ENCODE data around the gene ZNF236. TPM values are rescaled to one million over a fixed set of nuclear protein-coding genes. Genes with fewer than 3 reads are reported as not detected.
"Not testable (repeated sequence)": the region's sequence is repeated elsewhere in the genome, so short reads cannot be mapped to it uniquely, and the experiment has no call there.

The ZNF236 gene
- polyA plus RNA-seq (ENCODE audit: insufficient read length) = 11.8 TPM
- long read RNA-seq, donor 1, partial matches to known transcripts = 7 of 8 reads
- long read RNA-seq, donor 1, other reads (novel, unspliced or antisense) = 0 of 8 reads
- long read RNA-seq, donor 2 = 0 reads
- long read RNA-seq, donor 3 = 0 reads
- long read RNA-seq, donor 4 = 0 reads
- long read RNA-seq, donor 5 = 0 reads
- long read RNA-seq, donor 6, partial matches to known transcripts = 0 of 2 reads
- long read RNA-seq, donor 6, other reads (novel, unspliced or antisense) = 0 of 2 reads
- long read RNA-seq, donor 7 = 0 reads
- long read RNA-seq, donor 8 = 0 reads

DNA sequence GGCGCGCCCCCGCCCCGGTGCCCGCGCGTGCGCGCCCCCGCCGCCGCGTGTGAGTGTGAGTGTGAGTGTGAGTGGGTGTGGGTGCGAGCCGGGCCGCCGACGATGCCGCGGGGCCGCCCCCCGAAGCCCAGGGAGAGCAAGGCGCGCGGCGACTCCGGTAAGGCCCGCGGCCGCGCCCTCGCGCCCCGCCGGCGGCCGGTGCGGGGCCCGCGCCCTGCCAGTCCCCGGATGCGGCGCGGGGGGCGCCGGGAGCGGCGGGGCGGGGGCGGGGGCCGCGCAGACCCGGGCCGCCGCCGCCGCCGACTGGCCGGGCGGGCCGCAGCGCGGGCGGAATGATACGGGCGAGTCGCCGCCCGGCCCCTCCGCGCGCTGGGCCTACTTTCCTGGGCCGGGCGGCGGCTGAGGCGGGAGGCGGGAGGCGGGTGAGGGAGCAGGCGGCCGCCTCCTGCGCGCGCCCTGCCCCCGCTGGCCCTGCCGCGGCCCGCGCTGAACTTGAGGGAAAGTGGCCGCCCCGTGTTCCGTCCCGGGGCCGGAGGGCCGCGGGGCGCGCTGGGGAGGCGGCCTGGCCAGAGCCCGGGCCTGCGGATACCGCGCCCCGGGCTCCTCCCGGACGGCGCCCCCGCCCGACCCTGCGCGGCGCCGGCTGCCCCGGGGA, at the start of gene ZNF236:
Gene ZNF236, plus strand, starts transcription at position 52 of the 655 bp plus-strand sequence. Its CDS starts 51 bp downstream, at position 103.
- DNase-seq = no peak

DNA sequence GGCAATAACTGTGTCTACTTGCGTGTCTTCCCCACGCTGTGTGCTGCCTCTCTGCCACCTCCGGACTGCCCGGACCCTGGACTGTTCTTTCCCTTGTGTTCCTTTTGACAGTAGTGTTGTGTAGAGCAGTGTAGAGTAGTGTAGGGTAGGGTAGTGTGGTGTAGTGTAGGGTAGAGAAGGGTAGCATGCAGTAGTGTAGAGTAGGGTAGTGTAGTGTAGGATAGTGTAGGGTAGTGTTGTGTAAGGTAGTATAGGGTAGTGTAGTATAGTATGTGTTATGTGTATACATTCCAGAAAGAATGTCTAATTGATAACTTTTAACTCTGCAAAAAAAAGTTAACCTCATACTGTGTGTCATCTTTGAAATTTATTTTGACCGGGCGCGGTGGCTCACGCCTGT, 49.7 kb upstream of the ZNF236 start:
- no peak for DNase-seq

DNA sequence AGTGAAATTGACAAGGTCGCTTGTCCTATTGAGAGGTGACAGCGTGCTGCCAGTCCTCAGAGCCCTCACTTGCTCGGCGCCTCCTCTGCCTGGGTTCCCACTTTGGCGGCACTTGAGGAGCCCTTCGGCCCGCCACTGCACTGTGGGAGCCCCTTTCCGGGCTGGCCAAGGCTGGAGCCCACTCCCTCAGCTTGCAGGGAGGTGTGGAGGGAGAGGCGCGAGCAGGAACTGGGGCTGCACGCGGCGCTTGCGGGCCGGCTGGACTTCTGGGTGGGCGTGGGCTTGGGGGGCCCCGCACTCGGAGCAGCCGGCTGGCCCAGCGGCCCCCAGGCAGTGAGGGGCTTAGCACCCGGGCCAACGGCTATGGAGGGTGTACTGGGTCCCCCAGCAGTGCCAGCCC, 45.3 kb upstream of the ZNF236 start:
- DNase-seq = not testable (repeated sequence)

DNA sequence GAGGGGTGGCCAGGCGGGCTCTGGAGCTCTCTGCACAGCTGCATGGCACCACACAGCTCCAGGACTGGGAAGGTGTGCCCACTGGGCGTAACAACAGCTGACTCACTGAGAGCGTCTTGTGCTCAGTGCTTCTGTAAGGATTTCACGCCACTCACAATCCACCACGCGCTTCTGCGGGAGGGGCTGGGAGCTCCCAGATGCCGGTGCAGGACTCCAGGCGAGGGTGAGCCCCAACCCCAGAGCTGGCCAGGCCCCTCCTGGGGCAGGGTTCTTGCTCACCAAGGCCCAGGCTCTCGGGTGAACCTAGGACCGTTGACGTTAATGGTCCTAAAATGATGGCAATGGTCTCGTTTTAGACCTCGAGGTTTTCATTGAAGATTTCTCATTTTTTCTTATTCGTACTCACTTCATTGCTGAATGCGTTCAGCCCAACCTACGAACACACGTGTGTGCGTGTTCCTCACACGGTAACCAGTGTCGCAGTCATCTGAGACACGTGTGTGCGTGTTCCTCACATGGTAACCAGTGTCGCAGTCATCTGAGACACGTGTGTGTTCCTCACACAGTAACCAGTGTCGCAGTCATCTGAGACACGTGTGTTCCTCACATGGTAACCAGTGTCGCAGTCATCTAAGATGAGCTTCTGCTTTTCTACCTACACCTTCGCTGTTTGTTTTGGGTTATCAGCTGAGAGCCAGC, 38.4 kb upstream of the ZNF236 start:
- DNase-seq = no peak

DNA sequence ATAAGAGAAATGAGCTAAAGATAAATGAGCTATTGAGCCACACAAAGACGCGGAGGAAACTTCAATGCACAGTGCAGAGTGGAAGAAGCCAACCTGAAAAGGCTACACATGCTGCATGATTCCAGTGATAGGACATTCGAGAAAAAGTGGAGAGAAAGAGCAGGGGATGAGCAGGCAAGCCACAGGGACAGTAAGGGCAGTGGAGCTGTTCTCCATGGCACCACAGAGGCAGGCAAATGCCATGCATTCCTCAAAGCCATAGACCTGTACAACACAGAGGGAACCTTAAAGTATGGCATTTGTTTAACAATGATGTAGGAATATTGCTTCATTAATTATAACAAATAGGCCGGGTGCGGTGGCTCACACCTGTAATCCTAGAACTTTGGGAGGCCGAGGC, 36.5 kb upstream of the ZNF236 start:
- DNase-seq = no peak

DNA sequence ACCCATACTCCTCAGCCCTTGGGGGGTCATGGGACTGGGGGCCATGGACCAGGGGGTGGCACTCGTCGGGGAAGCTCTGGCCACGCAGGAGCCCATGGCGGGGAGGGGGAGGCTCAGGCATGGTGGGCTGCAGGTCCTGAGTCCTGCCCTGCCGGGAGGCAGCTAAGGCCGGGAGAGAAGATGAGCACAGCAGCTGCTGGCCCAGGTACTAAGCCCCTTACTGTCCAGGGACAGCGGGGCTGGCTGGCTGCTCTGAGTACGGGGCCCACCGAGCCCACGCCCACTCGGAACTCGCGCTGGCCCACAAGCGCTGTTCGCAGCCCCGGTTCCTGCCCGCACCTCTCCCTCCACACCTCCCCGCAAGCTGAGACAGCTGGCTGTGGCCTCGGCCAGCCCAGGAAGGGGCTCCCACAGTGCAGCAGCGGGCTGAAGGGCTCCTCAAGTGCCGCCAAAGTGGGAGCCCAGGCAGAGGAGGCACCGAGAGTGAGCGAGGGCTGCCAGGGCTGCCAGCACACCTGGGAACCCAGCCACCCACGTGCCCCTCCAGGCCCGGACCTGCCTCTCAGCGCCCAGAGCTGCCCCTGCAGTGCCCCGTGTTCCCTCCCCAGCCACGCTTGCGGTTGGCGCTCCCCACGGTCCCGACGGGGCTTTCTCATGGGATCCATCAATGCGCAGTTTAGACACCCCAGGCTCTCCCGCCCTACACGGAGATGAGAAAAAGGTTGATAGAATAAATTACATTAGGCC, 33.6 kb upstream of the ZNF236 start:
- DNase-seq = no peak

DNA sequence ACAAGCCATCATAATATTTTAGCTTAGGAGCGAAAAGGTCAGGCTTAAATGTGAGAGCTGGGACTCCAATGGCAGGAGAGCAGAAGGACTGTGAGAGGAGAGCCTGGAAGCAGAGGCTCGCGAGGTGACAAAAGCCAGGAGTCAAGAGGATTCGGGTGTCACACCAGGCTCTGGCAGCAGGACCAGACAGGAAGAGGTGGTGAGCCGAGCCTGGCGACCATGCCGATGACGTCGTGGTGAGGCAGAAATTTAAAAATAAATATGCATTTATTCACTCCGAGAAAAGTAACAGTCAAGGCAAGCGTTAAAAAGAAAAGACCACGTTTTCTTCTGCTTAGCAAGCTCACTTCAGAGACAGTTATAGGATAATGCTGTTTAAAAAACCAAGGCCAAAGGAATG, 31.3 kb upstream of the ZNF236 start:
- no peak for DNase-seq

DNA sequence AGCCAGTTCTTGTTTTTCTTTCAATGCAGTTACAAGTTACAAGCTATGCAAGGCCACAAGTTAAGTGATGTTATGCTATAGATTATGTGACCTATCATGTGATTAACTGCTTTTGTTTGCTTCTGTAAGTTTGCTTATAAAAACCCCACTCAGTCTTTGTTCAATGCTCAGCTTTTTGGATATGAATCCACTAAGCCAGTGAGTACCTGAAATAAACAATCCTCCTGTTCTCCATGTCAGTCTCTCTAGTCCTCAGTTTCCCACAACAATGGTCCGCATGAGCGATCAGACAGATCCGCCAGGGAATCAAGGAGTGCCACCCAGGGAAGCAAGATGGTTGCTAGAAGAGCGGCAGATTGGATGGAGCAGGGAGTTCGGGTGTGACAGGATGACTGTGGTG, 30.7 kb upstream of the ZNF236 start:
- DNase-seq = no peak

DNA sequence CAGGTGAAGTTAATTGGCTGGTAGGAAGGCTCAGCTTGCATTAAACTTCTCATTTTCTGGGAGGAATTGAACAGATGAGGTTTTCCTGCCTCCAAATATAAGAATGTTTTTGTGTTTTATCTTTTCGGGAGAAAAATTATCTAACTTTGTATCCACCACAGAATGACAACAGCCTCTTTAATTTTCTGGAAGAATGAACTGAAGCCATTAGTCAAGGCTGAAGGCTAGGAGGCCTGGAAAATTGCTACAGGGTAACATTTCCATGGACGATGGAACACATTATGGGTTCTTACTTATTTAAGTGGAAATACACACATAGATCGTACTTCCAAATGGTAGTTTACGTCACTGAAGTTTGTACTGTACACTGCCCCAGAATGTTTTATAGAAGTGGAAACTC, 28.0 kb upstream of the ZNF236 start:
- no peak for DNase-seq

DNA sequence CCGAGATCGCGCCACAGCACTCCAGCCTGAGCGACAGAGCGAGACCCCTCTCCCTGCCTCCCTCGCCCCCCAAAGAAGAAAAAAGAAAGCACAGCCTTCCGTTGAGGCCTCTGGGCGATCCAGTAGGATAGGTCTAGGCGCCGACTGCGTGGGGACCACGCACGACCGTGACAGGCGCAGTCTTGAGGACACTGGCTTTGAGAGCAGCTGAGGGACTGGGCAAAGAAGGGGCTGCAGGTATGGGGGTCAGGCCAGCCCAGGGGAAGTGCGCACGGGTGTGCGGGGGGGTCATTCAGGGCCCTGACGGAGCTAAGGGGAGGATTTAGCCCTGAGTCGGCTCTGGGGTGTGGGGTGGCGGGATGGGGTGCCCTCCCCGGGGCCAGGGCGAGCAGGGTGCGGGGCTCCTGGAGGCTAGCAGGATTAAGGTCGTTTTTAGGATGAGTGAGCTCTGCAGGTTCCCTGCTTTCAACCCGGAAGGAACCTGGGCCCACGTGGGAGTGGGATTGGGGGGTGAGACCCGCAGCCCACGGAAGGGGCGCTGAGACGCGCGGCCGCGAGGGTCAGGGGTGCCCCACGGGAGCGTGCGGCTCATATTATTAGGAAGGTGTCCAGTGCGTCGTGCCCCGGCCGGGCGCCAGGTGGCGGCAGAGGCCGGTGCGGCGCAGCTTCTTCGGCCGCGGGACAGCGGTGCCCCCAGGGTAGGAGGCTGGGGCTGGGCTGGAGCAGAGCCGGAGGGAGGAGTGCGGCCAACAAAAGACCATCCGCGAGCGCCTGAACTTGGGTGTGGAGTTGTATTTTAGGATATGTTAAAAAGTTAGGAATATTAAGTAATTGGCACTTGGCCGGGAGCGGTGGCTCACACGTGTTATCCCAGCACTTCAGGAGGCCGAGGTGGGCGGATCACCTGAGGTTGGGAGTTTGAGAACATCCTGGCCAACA, 20.5 kb upstream of the ZNF236 start:
- DNase-seq = no peak

DNA sequence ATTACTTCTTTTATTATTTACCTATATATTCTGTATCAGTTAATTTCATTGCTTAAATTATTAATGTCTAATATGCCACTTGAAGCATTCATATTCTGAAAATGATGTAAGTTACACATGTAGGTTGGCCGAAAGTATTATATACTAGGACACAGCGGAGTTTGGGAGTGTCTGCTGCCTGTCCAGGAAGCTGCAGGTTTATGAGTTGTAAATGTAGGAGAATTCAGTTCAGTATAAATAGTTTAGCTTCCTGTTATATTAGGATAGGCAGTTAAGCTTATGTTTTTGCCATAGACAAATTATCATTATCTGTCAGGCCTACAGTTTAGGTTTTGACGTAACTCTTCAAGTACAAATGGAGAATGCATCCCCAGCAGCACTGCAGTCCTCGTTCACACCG, 18.9 kb upstream of the ZNF236 start:
- no peak for DNase-seq

DNA sequence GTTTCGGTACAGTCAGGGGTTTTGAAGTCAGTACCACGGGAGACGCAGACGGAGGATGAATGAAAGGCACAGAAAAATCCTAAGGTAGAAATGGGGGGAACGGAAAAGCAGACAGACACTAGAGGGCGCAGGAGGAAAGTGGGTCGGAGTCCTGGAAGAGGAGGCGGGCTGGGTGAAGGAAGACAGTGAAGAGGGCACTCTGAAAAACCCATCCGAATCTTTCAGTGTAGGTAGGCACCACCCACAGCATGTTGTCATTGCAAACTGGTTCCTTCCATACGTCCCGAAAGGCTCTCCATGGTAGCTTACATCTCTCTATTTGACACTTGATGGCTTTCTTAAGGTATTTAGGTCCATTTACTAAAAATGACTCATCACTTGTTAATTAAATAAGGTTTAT, 18.5 kb upstream of the ZNF236 start:
- DNase-seq = no peak

DNA sequence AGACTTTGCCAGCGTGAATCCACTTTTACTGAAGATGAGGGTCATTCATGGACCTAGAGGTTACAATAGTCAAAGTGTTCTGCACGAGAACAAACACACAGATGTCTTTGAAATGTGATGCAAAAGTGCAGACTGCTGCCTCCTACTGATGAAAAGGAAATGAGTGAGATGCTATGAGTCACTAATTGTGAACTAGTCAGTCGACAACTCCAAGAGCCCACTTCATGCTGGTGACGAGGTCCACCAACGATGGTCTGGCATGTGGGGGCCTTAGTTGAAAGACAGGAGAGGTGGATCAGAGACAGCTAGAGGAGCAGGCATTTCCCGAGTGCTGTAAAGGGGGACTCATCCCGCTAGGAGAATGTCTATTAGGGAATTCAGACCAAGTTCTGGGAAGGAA, 17.1 kb upstream of the ZNF236 start:
- DNase-seq = no peak

DNA sequence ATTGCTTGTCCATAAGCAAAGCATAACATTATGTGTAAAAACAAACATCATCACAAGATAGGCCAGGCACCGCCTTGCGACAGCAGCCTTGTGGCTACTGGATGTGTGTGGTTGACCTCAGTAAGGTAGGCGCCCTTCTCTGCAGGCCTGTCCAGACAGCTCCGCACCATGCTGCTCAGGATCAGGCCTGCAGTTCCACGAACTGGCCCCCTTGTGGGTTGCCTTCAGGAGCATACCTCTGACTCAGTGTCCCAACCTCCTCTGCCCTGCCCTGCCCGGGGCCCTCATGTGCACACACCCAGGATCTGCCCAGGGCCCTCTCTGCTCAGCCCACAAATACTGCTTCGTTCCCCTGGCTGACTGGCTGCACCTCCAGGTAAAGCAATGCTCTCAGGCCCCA, 16.1 kb upstream of the ZNF236 start:
- no peak for DNase-seq

DNA sequence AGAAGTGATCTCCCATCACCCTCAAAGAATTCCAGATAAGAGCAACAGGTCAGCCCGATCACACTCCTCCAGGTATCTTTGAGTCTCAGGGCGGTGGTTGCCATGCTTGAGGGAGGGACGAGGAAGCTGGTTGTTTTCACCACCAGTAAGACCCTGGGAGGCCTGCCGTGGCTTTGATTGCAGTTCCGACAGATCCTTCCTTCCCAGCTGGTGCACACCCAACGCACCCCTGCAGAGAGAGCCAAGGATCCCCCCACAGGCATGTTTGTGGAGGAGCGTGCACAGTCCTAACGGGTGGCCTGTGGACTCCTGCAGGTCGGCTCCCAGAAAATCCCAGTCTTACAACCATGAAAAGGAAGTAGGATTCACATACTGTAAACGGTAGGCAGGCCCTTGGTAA, 13.8 kb upstream of the ZNF236 start:
- DNase-seq = no peak

DNA sequence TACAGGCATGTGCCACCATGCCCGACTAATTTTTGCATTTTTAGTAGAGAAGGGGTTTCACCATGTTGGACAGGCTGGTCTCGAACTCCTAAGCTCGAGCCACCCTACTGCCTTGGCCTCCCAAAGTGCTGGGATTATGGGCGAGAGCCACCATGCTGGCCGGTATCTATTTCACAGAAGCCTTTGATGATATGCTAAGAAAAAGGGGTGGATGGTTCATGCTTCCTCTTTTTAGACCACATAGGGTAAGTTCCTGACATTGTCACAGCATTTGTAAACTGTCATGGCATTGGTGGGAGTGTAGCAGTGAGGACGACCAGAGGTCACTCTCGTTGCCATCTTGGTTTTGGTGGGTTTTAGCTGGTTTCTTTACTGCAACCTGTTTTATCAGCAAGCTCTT, 10.8 kb upstream of the ZNF236 start:
- DNase-seq = not testable (repeated sequence)

DNA sequence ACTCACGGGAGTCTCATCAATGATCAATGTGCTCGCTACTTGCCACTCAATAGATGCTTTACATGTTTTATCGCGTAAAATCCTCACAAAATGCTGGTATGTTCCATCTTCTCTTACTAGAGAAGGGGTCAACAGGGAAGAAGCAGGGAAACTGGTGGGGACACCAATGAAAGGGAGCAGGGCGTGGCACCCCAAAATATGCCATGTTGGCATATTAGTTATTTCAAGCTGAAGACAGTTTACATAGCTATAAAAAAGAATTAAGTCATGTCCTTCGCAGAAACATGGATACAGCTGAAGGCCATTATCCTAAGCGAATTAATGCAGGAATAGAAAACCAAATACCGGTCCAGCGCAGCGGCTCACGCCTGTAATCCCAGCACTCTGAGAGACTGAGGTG, 8.1 kb upstream of the ZNF236 start:
- no peak for DNase-seq

DNA sequence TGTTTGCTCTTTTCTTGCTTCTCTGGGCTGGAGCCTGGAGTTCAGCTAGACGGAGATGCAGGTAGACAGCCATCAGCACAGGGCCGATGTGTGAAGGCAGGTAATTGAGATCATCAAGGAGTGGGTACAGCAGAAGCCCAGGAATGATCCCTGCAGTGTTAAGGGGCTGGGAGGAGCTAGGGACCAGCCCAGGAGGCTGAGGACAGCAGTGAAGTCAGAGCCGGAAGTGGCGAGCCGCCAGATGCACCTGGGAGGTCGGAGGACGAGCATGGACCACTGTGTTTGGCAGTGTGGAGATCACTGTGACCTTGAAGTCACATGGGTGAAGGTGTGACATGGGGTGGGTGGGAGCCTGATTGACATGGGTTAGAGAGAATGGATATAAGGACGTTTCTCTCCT, 6.2 kb upstream of the ZNF236 start:
- no peak for DNase-seq

DNA sequence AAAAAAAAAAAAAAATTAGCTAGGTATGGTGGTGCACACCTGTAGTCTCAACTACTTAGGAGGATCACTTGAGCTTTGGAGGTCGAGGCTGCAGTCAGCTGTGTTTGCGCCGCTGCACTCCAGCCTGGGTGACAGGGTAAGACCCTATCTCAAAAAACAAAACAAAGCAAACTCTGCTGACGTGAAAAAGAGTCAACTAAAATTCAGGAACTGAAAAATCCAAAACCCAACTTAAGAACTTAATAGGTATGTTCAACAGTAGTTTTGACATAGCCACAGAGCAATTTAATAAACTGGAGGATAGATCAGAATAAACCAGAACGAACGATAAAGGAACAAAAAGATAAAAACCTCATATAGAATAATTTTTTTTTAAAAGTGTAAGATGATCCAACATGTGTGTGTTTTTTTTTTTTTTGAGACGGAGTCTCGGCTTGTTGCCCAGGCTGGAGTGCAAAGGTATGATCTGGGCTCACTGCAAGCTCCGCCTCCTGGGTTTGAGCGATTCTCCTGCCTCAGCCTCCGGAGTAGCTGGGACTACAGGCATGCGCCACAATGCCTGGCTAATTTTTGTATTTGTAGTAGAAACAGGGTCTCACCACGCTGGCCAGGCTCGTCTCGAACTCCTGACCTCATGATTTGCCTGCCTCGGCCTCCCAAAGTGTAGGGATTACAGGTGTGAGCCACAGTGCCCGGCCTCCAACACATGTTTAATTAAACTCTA, 4.3 kb upstream of the ZNF236 start:
- DNase-seq = no peak

DNA sequence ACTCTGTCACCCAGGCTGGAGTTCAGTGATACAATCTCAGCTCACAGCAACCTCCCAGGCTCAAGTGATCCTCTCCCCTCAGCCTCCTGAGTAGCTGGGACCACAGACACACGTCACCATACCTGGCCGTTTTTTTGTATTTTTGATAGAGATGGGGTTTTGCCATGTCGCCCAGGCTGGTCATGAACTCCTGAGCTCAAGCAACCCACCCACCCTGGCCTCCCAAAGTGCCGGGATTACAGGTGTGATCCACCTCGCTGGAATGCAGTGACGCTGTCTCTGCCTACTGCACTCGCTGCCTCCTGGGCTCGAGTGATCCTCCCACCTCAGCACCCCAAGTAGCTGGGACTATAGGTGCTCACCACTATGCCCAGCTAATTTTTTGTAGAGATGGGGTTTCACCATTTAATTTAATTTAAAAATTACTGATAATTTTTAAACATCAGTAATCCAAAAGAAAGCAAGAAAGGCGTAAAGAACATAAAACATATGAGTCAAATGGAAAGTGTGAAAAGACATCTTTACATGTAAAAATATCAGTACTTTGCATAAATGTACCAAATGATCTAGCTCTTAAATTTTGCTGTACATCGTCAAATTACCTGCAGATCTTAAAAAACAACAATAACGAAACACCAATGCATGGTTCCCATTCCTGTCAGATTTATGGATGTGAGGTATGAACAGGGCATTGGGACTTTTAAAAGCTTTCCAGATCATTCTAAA, 2.8 kb upstream of the ZNF236 start:
- DNase-seq = no peak
